ENCODE results near the gene CRTAC1. TPM values are rescaled to one million over a fixed set of nuclear protein-coding genes. Genes with fewer than 3 reads are reported as not detected.

The CRTAC1 gene
- total RNA-seq, 1 experiment from 2014 or later = 0.20 TPM

DNA sequence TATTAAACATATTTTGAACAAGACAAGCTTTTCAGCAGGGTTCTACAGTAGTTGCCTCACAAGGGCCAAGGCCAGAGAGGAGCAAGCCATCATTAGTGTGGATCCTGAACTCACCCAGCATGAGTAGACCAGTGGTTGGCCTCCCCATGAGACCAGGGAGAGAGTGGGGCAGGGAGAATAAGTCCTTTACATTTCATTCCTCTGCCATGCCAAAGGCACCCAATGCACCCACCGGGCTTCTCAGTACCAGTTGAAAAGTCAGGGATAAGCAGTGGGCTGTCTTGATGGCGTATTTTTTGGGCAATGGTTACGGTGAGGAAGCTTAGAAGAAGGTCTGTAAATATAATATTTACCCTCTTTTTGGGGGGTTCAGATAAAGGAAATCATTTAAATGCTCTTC lies 16.6 kb downstream of the CRTAC1 start:
- no peaks in the 10 kb centered on the region for H3K36me3 ChIP-seq (ENCODE audit: control insufficient read depth in 1 of 2, insufficient read depth in 2 of 2, low read length in 2 of 2)
- H4K20me1 ChIP-seq (ENCODE audit: insufficient read depth) = no peaks in the 10 kb centered on the region
- TF ChIP-seq ELF1 (IDR thresholded peaks at IDR 0.05; ENCODE audit: borderline replicate concordance, low read depth) (no peak), POLR2AphosphoS5 (IDR thresholded peaks at IDR 0.05; ENCODE audit: low read depth, low read length) (no peak), CBX3 (IDR thresholded peaks at IDR 0.05; ENCODE audit: low read depth) (no peak), ZNF274 (IDR thresholded peaks at IDR 0.05; ENCODE audit: low read depth, low read length) (no peak), RAD21 (IDR thresholded peaks at IDR 0.05; ENCODE audit: low read depth) (no peak), EZH2 (IDR thresholded peaks at IDR 0.05) (no peak), FOSL1 (IDR thresholded peaks at IDR 0.05; ENCODE audit: low read depth) (no peak), JUND (IDR thresholded peaks at IDR 0.05) (no peak), SP1 (IDR thresholded peaks at IDR 0.05; ENCODE audit: low read depth) (no peak), POLR2A (IDR thresholded peaks at IDR 0.05; ENCODE audit: borderline replicate concordance, extremely low read depth, insufficient read depth, insufficient read length) (no peak), EZH2phosphoT487 (IDR thresholded peaks at IDR 0.05; ENCODE audit: borderline replicate concordance) (no peak), YY1 (IDR thresholded peaks at IDR 0.05; ENCODE audit: extremely low read depth, insufficient replicate concordance, low read depth, low read length) (no peak), TCF7L2 (IDR thresholded peaks at IDR 0.05; ENCODE audit: borderline replicate concordance, extremely low read depth, insufficient read depth, insufficient read length) (no peak), ATF3 (IDR thresholded peaks at IDR 0.05) (no peak), REST (IDR thresholded peaks at IDR 0.05; ENCODE audit: low read depth) (no peak), CEBPB (IDR thresholded peaks at IDR 0.05; ENCODE audit: low read depth) (no peak), ZFX (IDR thresholded peaks at IDR 0.05) (no peak), SRF (IDR thresholded peaks at IDR 0.05; ENCODE audit: low read depth) (no peak)
- TF ChIP-seq, protein P1, sequence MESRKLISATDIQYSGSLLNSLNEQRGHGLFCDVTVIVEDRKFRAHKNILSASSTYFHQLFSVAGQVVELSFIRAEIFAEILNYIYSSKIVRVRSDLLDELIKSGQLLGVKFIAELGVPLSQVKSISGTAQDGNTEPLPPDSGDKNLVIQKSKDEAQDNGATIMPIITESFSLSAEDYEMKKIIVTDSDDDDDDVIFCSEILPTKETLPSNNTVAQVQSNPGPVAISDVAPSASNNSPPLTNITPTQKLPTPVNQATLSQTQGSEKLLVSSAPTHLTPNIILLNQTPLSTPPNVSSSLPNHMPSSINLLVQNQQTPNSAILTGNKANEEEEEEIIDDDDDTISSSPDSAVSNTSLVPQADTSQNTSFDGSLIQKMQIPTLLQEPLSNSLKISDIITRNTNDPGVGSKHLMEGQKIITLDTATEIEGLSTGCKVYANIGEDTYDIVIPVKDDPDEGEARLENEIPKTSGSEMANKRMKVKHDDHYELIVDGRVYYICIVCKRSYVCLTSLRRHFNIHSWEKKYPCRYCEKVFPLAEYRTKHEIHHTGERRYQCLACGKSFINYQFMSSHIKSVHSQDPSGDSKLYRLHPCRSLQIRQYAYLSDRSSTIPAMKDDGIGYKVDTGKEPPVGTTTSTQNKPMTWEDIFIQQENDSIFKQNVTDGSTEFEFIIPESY (IDR thresholded peaks at IDR 0.05; ENCODE audit: extremely low read depth, insufficient replicate concordance, low read length) = no peak
- TF ChIP-seq, protein P2, sequence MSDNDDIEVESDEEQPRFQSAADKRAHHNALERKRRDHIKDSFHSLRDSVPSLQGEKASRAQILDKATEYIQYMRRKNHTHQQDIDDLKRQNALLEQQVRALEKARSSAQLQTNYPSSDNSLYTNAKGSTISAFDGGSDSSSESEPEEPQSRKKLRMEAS (IDR thresholded peaks at IDR 0.05) = no peak
- CTCF ChIA-PET = interaction anchor here (2.3 kb wide), 1 partner anchor 14 kb away, joined by 5 read pairs; no protein-coding TSS in a partner anchor
- H3K4me1 ChIP-seq (ENCODE audit: control insufficient read depth in 1 of 2, insufficient read depth in 2 of 2, low read length in 2 of 2) = no peaks in the 10 kb centered on the region
- H3K9me2 ChIP-seq (ENCODE audit: insufficient read depth) = no peaks in the 10 kb centered on the region
- POLR2A ChIA-PET = no interaction called here
- no peak overlapping the region for H3K4me3 ChIP-seq (replicated peaks in 1 of 2; ENCODE audit: low read depth in 1 of 2, low read length in 2 of 2)
- BruUV-seq (replicated peaks) = no TSS peak
- DNase-seq (ENCODE audit: low read depth, low spot score) = no peak
- RAD21 ChIA-PET (ENCODE audit: low non-redundant PET in 1 of 2, low total read pairs in 2 of 2, uncharacterized antibody in 2 of 2, unreplicated experiment in 2 of 2) = no interaction called here
- no peaks in the 10 kb centered on the region for H3K9me3 ChIP-seq (ENCODE audit: control insufficient read depth in 1 of 2, insufficient read depth in 1 of 2, low read depth in 1 of 2, low read length in 2 of 2)
- no peak overlapping the region for H3K4me2 ChIP-seq (ENCODE audit: low read length)
- ATAC-seq = no peak
- H3K27ac ChIP-seq (ENCODE audit: low read depth, low read length) = no peak overlapping the region
- no peaks in the 10 kb centered on the region for H3K79me2 ChIP-seq (ENCODE audit: insufficient read depth, low read length)
- intact Hi-C loops (cut with micrococcal nuclease) = no loop called here
- H3K27me3 ChIP-seq (ENCODE audit: insufficient read depth, low read length) = peaks cover 65% of the 10 kb centered on the region
- no peak overlapping the region for H2AFZ ChIP-seq (ENCODE audit: low read depth, low read length, poor library complexity, severe bottlenecking)
- no peak overlapping the region for H3K9ac ChIP-seq (ENCODE audit: low read length)

Measured in HCT116 (cell line).